HG02840 (cell line): Measurements from ENCODE around the gene ADGRB3.

Source experiments
- ATAC-seq: cut with Tn5 transposase; IDR thresholded peaks from one replicate; pipeline ENCODE4 v1.9.1; 2021; ENCODE audit warnings: mild to moderate bottlenecking, moderate library complexity, moderate number of reproducible peaks; ENCODE audit not compliant: unreplicated experiment, low FRiP score

Gene ADGRB3

GRCh38 chr6:68695838-68696237 is 60.8 kb downstream of the ADGRB3 start:
- ATAC-seq: no peak

- ATAC-seq: no peak
These were observed 62.3 kb downstream of the ADGRB3 start for GRCh38 chr6:68697394-68697793.

GRCh38 chr6:68701159-68701558 is 66.1 kb downstream of the ADGRB3 start:
- no peak for ATAC-seq

GRCh38 chr6:68704485-68704884 is 69.4 kb downstream of the ADGRB3 start:
- no peak for ATAC-seq

GRCh38 chr6:68709091-68709490 is 74.0 kb downstream of the ADGRB3 start:
- ATAC-seq: no peak

GRCh38 chr6:68709882-68710281 is 74.8 kb downstream of the ADGRB3 start:
- ATAC-seq: no peak

- ATAC-seq: no peak
These were observed 75.4 kb downstream of the ADGRB3 start for GRCh38 chr6:68710496-68710895.

GRCh38 chr6:68710916-68711315 is 75.8 kb downstream of the ADGRB3 start:
- ATAC-seq: no peak

GRCh38 chr6:68711386-68712000 is 76.4 kb downstream of the ADGRB3 start:
- ATAC-seq: no peak

GRCh38 chr6:68716620-68717019 is 81.5 kb downstream of the ADGRB3 start:
- ATAC-seq: no peak

GRCh38 chr6:68718385-68719073 is 83.4 kb downstream of the ADGRB3 start:
- ATAC-seq: no peak

GRCh38 chr6:68719761-68720160 is 84.7 kb downstream of the ADGRB3 start:
- ATAC-seq: no peak

GRCh38 chr6:68722891-68723527 is 87.9 kb downstream of the ADGRB3 start:
- no peak for ATAC-seq

- ATAC-seq: no peak
These were observed 89.0 kb downstream of the ADGRB3 start for GRCh38 chr6:68724060-68724459.

- ATAC-seq: no peak
These were observed 91.3 kb downstream of the ADGRB3 start for GRCh38 chr6:68726337-68726736.

GRCh38 chr6:68726992-68727391 is 91.9 kb downstream of the ADGRB3 start:
- no peak for ATAC-seq

GRCh38 chr6:68727699-68728098 is 92.6 kb downstream of the ADGRB3 start:
- ATAC-seq: no peak

- no peak for ATAC-seq
These were observed 93.3 kb downstream of the ADGRB3 start for GRCh38 chr6:68728159-68728979.

GRCh38 chr6:68729377-68729903 is 94.4 kb downstream of the ADGRB3 start:
- ATAC-seq: no peak

- ATAC-seq: no peak
These were observed 95.4 kb downstream of the ADGRB3 start for GRCh38 chr6:68730291-68731054.
